ENCODE results near the gene RPS15.

GRCh38 chr19:1447504-1447903, 9.3 kb downstream of the RPS15 start:
- TF ChIP-seq POLR2AphosphoS5 (IDR thresholded peaks at IDR 0.05; ENCODE audit: low read depth) = no peak
- TF ChIP-seq, protein P1, sequence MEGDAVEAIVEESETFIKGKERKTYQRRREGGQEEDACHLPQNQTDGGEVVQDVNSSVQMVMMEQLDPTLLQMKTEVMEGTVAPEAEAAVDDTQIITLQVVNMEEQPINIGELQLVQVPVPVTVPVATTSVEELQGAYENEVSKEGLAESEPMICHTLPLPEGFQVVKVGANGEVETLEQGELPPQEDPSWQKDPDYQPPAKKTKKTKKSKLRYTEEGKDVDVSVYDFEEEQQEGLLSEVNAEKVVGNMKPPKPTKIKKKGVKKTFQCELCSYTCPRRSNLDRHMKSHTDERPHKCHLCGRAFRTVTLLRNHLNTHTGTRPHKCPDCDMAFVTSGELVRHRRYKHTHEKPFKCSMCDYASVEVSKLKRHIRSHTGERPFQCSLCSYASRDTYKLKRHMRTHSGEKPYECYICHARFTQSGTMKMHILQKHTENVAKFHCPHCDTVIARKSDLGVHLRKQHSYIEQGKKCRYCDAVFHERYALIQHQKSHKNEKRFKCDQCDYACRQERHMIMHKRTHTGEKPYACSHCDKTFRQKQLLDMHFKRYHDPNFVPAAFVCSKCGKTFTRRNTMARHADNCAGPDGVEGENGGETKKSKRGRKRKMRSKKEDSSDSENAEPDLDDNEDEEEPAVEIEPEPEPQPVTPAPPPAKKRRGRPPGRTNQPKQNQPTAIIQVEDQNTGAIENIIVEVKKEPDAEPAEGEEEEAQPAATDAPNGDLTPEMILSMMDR (IDR thresholded peaks at IDR 0.05; ENCODE audit: insufficient read depth, low read length) = no peak

Data from HL-60 (cell line).